DMS114 treated with DMSO at 0.1 percent for 48 hours (cell line): ENCODE results near the gene PIP4K2B.

ENCODE experiments used
- DNase-seq: peaks from one replicate; lab custom pipeline; 2025; ENCODE audit not compliant: unreplicated experiment; lab: John Stamatoyannopoulos, UW

The PIP4K2B gene

GRCh38 chr17:38779965-38780752 lies 19.2 kb downstream of the PIP4K2B start:
- DNase-seq, result no peak

- DNase-seq, result no peak
These were observed 21.6 kb downstream of the PIP4K2B start for GRCh38 chr17:38777641-38778250.

- DNase-seq, result no peak
These were observed 26.1 kb downstream of the PIP4K2B start for GRCh38 chr17:38773258-38773657.

- no peak for DNase-seq
These were observed 30.9 kb downstream of the PIP4K2B start for GRCh38 chr17:38768417-38768816.

- DNase-seq, result no peak
These were observed 33.0 kb downstream of the PIP4K2B start for GRCh38 chr17:38766341-38766740.

GRCh38 chr17:38762231-38762630 lies 37.1 kb downstream of the PIP4K2B start:
- no peak for DNase-seq

GRCh38 chr17:38761612-38762011 lies 37.7 kb downstream of the PIP4K2B start:
- DNase-seq, result no peak

GRCh38 chr17:38753071-38753506 lies 46.3 kb downstream of the PIP4K2B start:
- no peak for DNase-seq

GRCh38 chr17:38752308-38753070 lies 46.9 kb downstream of the PIP4K2B start, which contains the start of gene PSMB3:
PSMB3 (plus strand) TSS chr17:38752741; CDS start chr17:38752827, 86 bp downstream.
- peak; percentile 99 for DNase-seq

GRCh38 chr17:38751808-38752307 lies 47.5 kb downstream of the PIP4K2B start:
- peak; percentile 75 for DNase-seq

- peak; percentile 56 for DNase-seq
These were observed 48.1 kb downstream of the PIP4K2B start for GRCh38 chr17:38751144-38751807.

GRCh38 chr17:38750312-38751121 lies 48.8 kb downstream of the PIP4K2B start:
- DNase-seq, result peak; percentile 49

- DNase-seq, result no peak
These were observed 49.4 kb downstream of the PIP4K2B start for GRCh38 chr17:38750044-38750311.

GRCh38 chr17:38749223-38750043 lies 49.9 kb downstream of the PIP4K2B start:
- DNase-seq, result peak; percentile 77

- DNase-seq, result no peak
These were observed 50.5 kb downstream of the PIP4K2B start for GRCh38 chr17:38748892-38749222.

- peak; percentile 77 for DNase-seq
These were observed 51.0 kb downstream of the PIP4K2B start, which contains the start of gene PCGF2 for GRCh38 chr17:38748149-38748891. PCGF2 (minus strand) TSS chr17:38748336; CDS start chr17:38740402, 7,934 bp downstream.

GRCh38 chr17:38747463-38748148 lies 51.8 kb downstream of the PIP4K2B start:
- DNase-seq, result no peak

GRCh38 chr17:38746849-38747462 lies 52.4 kb downstream of the PIP4K2B start:
- no peak for DNase-seq
